Brain microvascular endothelial cell (primary cell): Measurements from ENCODE around the gene LINC00237.

Experiments used
- DNase-seq: peaks from one replicate; pipeline ENCODE4 v3.0.0-alpha.2; 2020
- H3K27ac ChIP-seq: fragments of 250-450 bp; sonication (Bioruptor Pico); 2 replicates; pipeline ENCODE4 v1.5.1; 2020; ENCODE audit warnings: mild to moderate bottlenecking, moderate library complexity
- H3K27me3 ChIP-seq: fragments of 250-450 bp; sonication (Bioruptor Pico); replicated peaks from 2 replicates; pipeline ENCODE4 v1.5.1; 2020; ENCODE audit warnings: mild to moderate bottlenecking
- H3K36me3 ChIP-seq: fragments of 250-450 bp; sonication (Bioruptor Pico); replicated peaks from 2 replicates; pipeline ENCODE4 v1.5.1; 2020; ENCODE audit warnings: mild to moderate bottlenecking
- H3K4me3 ChIP-seq: 2 replicates; pipeline ENCODE4 v1.5.1; 2011; ENCODE audit warnings: low read depth, mild to moderate bottlenecking, control low read depth, low read length, moderate library complexity
- in situ Hi-C: cut with HindIII; loops from 2 replicates; pipeline ENCODE4 v1.10.0; 2017; ENCODE audit warnings: low sequenced_read_pairs, low pct_ligation_motif_present
- TF ChIP-seq, protein P1 (sequence below): IDR thresholded peaks from 2 replicates; pipeline ENCODE4 v1.5.1; 2011; ENCODE audit warnings: low read depth, mild to moderate bottlenecking, moderate library complexity, low read length, control low read depth, inconsistent platforms; ENCODE audit errors: missing control alignments

The LINC00237 gene

DNA sequence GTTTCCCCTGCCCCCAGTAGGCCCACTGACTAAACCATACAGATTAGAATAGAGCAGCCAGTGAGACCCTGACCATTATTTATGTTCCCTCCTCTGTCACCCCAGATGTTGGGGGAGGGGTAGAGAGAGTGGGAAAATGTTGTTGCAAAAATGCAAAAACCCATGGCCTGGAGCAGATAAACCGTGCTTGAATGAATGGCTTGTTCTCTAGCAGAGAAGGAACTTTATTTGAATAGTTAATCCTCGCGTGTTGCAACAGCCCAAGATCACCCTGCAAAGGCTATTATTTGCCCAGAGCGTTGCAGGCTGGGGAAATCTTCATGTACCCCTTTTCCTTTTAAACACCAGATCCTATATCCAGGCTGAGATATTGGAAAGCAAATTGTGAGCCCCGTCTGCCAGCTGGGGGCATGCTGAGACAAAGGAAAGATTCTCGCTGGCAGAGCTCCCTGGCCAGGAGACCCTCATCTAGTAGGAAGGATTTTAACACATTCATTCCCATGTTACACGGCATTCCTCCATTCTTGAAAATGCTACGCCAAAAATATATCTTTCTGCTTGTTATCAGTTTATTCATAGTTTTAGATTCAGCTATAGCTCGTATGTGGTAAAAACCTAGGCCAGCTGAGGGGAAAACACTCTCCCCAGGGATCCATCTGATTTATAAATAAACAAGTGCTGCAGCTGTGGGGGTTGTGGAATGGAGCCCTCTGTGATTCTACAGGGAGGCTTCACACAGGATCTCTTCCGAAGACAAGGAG, 53.0 kb downstream of the LINC00237 start:
- in situ Hi-C loops, result no loop called here
- TF ChIP-seq, protein P1, sequence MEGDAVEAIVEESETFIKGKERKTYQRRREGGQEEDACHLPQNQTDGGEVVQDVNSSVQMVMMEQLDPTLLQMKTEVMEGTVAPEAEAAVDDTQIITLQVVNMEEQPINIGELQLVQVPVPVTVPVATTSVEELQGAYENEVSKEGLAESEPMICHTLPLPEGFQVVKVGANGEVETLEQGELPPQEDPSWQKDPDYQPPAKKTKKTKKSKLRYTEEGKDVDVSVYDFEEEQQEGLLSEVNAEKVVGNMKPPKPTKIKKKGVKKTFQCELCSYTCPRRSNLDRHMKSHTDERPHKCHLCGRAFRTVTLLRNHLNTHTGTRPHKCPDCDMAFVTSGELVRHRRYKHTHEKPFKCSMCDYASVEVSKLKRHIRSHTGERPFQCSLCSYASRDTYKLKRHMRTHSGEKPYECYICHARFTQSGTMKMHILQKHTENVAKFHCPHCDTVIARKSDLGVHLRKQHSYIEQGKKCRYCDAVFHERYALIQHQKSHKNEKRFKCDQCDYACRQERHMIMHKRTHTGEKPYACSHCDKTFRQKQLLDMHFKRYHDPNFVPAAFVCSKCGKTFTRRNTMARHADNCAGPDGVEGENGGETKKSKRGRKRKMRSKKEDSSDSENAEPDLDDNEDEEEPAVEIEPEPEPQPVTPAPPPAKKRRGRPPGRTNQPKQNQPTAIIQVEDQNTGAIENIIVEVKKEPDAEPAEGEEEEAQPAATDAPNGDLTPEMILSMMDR, result no peak
- Histone ChIP-seq H3K36me3 (no peaks in the 10 kb centered on the region), H3K4me3 (no peak overlapping the region), H3K27me3 (no peaks in the 10 kb centered on the region), H3K27ac (no peak overlapping the region)
- DNase-seq, result no peak

DNA sequence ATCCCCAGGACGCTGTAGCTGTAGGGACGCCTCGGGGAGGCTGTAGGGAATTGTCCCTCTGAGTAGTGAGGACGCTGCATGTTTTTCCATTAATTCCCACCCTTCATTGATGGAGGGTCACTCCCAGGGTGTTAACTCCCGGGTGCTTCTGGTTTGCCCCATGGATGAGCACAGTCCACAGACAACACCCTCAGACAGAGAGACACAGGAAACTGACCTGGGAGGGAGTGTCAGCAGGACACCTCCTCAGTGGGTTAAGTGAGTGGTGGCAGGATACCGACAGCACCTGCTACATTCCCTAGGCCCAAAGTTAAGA, 53.5 kb downstream of the LINC00237 start:
- in situ Hi-C loops, result no loop called here
- H3K4me3 ChIP-seq, result no peak overlapping the region

DNA sequence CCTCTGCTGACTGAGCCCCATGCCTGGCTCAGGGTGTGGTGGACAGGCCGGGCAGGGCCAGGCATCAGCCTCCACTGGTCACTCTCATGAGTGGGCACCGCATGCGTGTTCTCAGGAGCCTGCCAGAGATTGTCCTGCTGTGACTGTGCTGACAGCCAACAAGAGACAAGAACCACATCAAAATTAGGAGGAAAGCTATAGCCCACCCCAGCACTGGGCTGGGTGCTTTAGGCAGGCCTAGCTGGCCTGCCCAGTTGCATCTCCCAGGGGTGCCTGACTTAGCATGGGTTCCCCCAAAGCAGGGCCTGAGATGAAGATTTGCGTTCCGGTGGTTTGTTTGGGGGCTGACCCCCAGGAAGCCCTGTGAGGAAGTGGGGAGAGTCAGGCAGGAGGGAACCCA, 53.9 kb downstream of the LINC00237 start:
- TF ChIP-seq, protein P1, result no peak
- Histone ChIP-seq H3K36me3 (no peaks in the 10 kb centered on the region), H3K27me3 (no peaks in the 10 kb centered on the region), H3K27ac (no peak overlapping the region), H3K4me3 (no peak overlapping the region)
- in situ Hi-C loops, result no loop called here
- DNase-seq, result no peak

More for the DNA sequence above, 53.5 kb downstream of the LINC00237 start:
- TF ChIP-seq, protein P1, result no peak
- DNase-seq, result no peak
- H3K36me3 ChIP-seq, result no peaks in the 10 kb centered on the region
- no peaks in the 10 kb centered on the region for H3K27me3 ChIP-seq
- no peak overlapping the region for H3K27ac ChIP-seq

DNA sequence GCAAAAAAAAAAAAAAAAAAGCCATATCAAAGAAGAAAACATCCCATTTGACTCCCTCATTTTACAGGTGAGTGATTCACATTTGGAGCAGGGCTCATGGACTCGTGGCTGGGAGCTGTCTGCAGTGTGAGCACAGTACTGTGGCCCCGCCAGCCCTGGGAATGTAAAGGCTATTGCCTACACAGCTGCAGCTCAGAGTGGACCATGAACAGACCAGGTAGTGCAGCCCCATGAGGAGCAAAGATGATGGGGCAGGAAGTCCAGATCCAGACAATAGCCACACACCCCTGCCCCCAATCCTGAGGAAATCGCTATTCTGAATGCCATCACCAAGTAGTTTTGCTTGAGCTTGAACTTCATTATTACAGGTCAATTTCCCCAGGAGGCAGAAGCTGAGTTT, 55.4 kb downstream of the LINC00237 start:
- Histone ChIP-seq H3K36me3 (no peaks in the 10 kb centered on the region), H3K4me3 (no peak overlapping the region), H3K27me3 (no peaks in the 10 kb centered on the region), H3K27ac (no peak overlapping the region)
- no peak for DNase-seq
- in situ Hi-C loops, result no loop called here
- TF ChIP-seq, protein P1, result no peak

DNA sequence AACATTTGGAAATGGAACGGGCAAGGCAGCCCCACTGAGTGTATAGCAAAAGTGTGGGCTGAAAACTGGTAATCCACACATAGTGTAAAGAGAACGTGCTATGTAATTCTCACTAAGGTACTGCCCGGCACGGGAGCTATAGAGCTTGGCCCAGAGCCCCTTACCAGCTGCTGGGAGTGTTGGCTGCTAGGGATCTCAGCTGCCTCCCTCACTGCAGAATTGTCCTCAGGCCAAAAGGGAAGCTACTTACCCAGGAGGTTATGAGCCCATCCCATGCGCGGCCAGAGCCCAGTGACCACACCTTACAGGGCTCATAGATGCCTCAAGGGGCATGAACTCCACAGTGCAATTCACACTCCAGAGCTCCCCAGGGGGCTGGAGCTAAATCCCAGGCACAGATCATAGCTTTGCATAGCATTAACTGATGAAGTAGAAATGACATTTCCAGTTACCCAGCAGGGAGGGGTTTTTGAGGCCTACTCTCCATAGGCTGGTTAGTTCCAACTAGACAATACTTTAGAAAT, 56.8 kb downstream of the LINC00237 start:
- in situ Hi-C loops, result no loop called here
- H3K27ac ChIP-seq, result no peak overlapping the region
- TF ChIP-seq, protein P1, result no peak
- H3K27me3 ChIP-seq, result no peaks in the 10 kb centered on the region
- H3K4me3 ChIP-seq, result no peak overlapping the region
- H3K36me3 ChIP-seq, result no peaks in the 10 kb centered on the region
- no peak for DNase-seq

DNA sequence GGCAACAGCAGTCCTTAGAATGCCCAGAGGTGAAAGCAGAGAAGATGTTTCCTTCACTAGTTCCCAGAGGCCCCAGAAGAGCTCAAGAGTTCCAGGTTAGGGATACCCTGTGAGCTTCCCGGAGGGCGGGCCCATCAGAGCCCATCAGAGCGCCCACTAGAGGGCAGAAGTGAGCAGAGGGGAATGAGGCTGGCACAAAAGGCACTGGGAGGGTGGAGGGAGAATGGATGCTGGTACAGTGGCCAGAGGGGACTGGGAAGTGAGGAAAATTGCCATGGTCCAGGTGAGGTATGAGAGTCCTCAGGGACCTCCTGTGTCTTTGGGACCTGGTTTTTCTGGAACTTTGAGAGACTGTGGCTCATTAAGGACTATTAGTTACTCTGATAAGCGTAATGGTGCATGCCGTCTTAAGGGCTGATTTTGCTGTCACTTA, 57.3 kb downstream of the LINC00237 start:
- H3K36me3 ChIP-seq, result no peaks in the 10 kb centered on the region
- TF ChIP-seq, protein P1, result peak; percentile 40
- H3K4me3 ChIP-seq, result no peak overlapping the region
- in situ Hi-C loops, result no loop called here
- no peak overlapping the region for H3K27ac ChIP-seq
- H3K27me3 ChIP-seq, result no peaks in the 10 kb centered on the region
- DNase-seq, result no peak
